Measurements from ENCODE around the gene KANSL1. TPM values are rescaled to one million over a fixed set of nuclear protein-coding genes. Genes with fewer than 3 reads are reported as not detected.

KANSL1 gene
- total RNA-seq, 1 donor from 2014 or later: 102 TPM

DNA sequence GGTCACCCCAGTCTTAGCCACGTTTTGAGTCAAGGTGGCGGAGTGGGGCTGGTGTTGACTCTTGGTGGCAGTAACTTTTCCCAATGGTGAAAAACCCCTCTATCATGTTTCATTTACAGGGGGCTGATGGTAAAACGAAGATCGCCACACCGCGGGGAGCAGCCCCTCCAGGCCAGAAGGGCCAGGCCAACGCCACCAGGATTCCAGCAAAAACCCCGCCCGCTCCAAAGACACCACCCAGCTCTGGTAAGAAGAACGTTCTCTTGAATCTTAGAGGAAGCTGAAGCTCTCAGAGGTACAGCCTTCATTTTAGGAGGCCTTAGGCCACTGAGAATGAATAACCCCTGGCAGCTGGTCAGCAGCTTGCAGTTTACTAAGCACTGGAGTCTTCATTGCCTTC lies 201.9 kb downstream of the KANSL1 start:
- no peaks in the 10 kb centered on the region for H3K9me3 Mint-ChIP-seq (ENCODE audit: unreplicated experiment)
- TF ChIP-seq, protein P1, sequence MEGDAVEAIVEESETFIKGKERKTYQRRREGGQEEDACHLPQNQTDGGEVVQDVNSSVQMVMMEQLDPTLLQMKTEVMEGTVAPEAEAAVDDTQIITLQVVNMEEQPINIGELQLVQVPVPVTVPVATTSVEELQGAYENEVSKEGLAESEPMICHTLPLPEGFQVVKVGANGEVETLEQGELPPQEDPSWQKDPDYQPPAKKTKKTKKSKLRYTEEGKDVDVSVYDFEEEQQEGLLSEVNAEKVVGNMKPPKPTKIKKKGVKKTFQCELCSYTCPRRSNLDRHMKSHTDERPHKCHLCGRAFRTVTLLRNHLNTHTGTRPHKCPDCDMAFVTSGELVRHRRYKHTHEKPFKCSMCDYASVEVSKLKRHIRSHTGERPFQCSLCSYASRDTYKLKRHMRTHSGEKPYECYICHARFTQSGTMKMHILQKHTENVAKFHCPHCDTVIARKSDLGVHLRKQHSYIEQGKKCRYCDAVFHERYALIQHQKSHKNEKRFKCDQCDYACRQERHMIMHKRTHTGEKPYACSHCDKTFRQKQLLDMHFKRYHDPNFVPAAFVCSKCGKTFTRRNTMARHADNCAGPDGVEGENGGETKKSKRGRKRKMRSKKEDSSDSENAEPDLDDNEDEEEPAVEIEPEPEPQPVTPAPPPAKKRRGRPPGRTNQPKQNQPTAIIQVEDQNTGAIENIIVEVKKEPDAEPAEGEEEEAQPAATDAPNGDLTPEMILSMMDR (IDR thresholded peaks at IDR 0.05): no peak
- H3K27me3 Mint-ChIP-seq (ENCODE audit: unreplicated experiment): no peaks in the 10 kb centered on the region
- H3K27ac Mint-ChIP-seq (ENCODE audit: unreplicated experiment): no peak overlapping the region
- H3K4me3 Mint-ChIP-seq (ENCODE audit: unreplicated experiment): no peak overlapping the region
- H3K4me1 Mint-ChIP-seq (ENCODE audit: unreplicated experiment): no peaks in the 10 kb centered on the region
- no peaks in the 10 kb centered on the region for H3K36me3 Mint-ChIP-seq (ENCODE audit: unreplicated experiment)
- no peak for DNase-seq (ENCODE audit: extremely low spot score, unreplicated experiment)

DNA sequence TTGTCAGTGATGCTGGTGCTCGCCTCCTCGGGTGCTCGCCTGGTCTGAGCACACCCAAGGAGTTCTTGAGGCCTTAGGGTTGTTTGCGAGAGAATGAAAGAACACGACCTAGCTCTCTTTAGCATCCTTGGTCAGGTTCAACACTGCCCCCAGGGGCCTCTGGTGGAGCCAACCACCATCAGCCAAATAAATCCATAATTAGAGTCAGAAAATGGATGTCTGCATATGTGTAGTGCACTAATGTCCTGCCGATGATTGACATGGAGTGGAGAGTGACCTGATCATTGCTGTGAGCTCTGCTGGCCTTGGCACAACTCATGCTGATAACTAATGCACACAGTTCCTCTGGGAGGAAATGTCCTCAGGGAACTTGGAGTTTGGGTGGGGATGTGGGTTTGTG lies 202.3 kb downstream of the KANSL1 start:
- no peak for DNase-seq (ENCODE audit: extremely low spot score, unreplicated experiment)
- no peaks in the 10 kb centered on the region for H3K36me3 Mint-ChIP-seq (ENCODE audit: unreplicated experiment)
- TF ChIP-seq, protein P1 (IDR thresholded peaks at IDR 0.05): no peak
- peaks cover 2% of the 10 kb centered on the region for H3K27me3 Mint-ChIP-seq (ENCODE audit: unreplicated experiment)
- no peak overlapping the region for H3K4me3 Mint-ChIP-seq (ENCODE audit: unreplicated experiment)
- no peaks in the 10 kb centered on the region for H3K4me1 Mint-ChIP-seq (ENCODE audit: unreplicated experiment)
- no peak overlapping the region for H3K27ac Mint-ChIP-seq (ENCODE audit: unreplicated experiment)
- no peaks in the 10 kb centered on the region for H3K9me3 Mint-ChIP-seq (ENCODE audit: unreplicated experiment)

DNA sequence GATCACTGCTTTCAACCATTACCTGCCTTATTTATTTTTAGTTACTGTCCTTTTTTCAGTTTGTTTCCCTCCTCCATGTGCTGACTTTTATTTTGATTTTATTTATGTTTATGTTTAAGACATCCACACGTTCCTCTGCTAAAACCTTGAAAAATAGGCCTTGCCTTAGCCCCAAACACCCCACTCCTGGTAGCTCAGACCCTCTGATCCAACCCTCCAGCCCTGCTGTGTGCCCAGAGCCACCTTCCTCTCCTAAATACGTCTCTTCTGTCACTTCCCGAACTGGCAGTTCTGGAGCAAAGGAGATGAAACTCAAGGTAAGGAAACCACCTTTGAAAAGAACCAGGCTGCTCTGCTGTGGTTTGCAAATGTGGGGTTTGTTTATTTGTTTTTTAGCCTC lies 203.5 kb downstream of the KANSL1 start:
- Mint-ChIP-seq H3K4me1 (ENCODE audit: unreplicated experiment) (no peaks in the 10 kb centered on the region), H3K4me3 (ENCODE audit: unreplicated experiment) (no peak overlapping the region), H3K36me3 (ENCODE audit: unreplicated experiment) (no peaks in the 10 kb centered on the region), H3K27ac (ENCODE audit: unreplicated experiment) (no peak overlapping the region), H3K27me3 (ENCODE audit: unreplicated experiment) (peaks cover 6% of the 10 kb centered on the region), H3K9me3 (ENCODE audit: unreplicated experiment) (no peaks in the 10 kb centered on the region)
- TF ChIP-seq, protein P1 (IDR thresholded peaks at IDR 0.05): no peak
- no peak for DNase-seq (ENCODE audit: extremely low spot score, unreplicated experiment)

DNA sequence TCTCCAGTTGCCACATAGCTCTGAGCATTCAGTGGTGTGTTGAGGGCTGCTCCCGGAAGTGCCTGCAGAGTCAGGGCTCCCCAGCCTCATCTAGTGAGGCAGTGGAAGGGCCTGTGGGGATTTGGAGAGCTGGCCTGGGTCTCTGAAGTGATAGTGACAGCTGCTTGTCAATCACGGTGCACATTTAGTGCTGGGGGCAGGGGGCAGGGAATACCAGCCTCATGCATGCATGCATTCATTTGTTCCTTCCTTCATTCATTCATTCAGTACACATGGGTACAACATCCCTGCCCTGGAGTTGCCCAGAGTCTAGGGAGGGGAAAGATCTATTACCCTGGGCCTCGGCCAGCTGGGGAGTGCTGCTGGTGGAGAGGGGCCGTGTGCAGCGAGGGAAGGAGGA lies 205.5 kb downstream of the KANSL1 start:
- Mint-ChIP-seq H3K27me3 (ENCODE audit: unreplicated experiment) (peaks cover 9% of the 10 kb centered on the region), H3K27ac (ENCODE audit: unreplicated experiment) (no peak overlapping the region), H3K4me1 (ENCODE audit: unreplicated experiment) (no peaks in the 10 kb centered on the region), H3K9me3 (ENCODE audit: unreplicated experiment) (no peaks in the 10 kb centered on the region), H3K4me3 (ENCODE audit: unreplicated experiment) (no peak overlapping the region), H3K36me3 (ENCODE audit: unreplicated experiment) (no peaks in the 10 kb centered on the region)
- TF ChIP-seq, protein P1 (IDR thresholded peaks at IDR 0.05): no peak
- DNase-seq (ENCODE audit: extremely low spot score, unreplicated experiment): no peak

DNA sequence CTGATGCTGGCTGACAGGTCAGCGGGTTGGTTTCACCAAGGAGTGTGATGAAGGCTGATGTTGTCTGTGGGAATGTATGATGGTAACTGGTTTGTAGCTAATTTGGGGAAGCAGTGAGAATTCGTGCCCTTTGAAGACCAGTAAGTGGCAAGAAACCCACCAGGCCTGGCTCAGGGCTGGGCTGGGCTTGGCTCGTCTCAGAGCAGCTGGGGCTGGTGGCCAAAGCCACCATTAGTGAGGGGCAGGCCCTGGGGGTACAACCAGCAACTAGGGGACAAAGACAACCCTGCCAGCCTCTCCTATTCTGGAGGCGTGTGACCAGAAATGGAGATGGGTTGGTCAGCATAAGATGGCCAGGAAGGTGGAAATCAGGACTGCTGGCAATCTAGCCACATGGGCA lies 207.2 kb downstream of the KANSL1 start:
- no peak for DNase-seq (ENCODE audit: extremely low spot score, unreplicated experiment)
- Mint-ChIP-seq H3K4me1 (ENCODE audit: unreplicated experiment) (no peaks in the 10 kb centered on the region), H3K27me3 (ENCODE audit: unreplicated experiment) (peaks cover 16% of the 10 kb centered on the region), H3K36me3 (ENCODE audit: unreplicated experiment) (no peaks in the 10 kb centered on the region), H3K27ac (ENCODE audit: unreplicated experiment) (no peak overlapping the region), H3K4me3 (ENCODE audit: unreplicated experiment) (no peak overlapping the region), H3K9me3 (ENCODE audit: unreplicated experiment) (no peaks in the 10 kb centered on the region)
- TF ChIP-seq, protein P1 (IDR thresholded peaks at IDR 0.05): no peak

Measured in osteocyte (in vitro differentiated cells).